GM04504 (cell line): ENCODE measurements around the gene RYK.
A peak's percentile ranks its signal among the peaks of the same experiment; 100 is the strongest.
"Not testable (repeated sequence)": the region's sequence is repeated elsewhere in the genome, so short reads cannot be mapped to it uniquely, and the experiment has no call there.

Experiments used
- DNase-seq: peaks from one replicate; pipeline ENCODE4 v3.0.0-alpha.2; 2012; ENCODE audit warnings: low read depth

RYK gene

DNA sequence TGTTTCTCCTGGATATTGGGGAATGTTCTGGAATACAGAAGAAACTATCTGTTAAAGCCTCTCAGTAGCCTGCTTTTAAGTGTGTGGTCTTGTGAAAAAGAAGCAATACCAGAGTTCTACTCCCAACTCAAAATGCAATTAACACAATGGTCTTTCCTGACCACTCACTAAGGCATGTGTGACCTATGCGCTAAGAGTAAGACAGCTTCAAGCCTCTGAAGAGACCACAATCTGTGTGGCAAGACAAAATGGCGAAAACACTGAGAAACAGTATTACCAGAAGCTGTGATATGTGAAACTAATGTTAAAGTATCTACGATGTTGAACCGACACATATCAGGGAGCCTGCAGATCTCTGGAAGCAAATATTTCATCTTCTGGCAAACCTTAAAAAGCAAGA lies 33.8 kb downstream of the RYK start:
- no peak for DNase-seq

- no peak for DNase-seq
Observed at GRCh38 chr3:134216191-134216764, 34.4 kb downstream of the RYK start.

DNA sequence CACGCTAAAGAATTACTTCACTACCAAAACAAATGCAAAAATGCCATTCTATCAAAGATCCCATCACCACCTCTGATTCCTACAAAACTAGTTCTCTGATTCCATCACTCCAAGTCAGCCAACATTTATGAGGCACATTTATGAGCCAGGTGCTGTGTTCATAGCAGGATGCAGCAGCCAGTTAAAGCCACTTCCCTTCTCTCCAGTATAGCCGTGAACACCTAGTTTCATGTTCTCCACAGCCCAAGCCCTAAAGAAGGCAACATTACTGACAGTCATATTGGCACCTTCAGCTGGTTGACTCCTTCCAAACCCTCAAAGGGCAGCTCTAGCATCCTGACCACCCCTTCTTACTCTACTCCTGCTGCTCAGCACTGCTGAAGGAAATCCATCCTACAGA lies 36.4 kb downstream of the RYK start:
- no peak for DNase-seq

DNA sequence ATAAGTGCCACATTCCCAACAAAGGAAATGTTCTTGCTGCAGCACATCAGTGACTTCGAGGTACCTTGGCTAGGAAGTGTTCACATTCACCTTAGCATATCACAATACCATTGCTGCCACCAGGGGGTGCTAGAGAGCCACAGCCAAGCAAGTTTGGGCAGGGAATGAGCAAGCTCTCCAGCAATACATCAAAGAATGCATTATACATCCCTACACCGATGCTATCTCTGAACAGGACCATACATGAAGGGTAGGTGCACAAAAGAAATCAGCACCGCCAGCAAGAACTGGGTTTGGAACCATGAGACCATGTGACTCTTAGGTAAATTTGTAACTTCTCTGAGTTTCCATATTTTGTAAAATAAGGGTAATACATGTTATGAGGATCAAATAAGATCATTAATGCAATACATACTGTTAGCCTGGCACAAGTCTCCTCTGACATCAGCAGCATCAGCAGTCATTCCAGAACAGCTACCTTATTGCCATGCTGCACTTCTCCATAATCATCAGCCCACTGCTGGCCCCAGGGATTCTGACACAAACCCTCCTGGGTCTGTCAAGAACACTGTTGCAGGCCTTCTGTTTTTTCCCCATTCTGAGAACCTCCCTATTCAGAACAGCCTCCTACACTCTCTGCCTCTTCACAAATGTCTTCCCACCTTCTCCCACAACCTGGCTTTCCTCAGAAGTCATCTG lies 37.5 kb downstream of the RYK start:
- DNase-seq: peak; percentile 53

DNA sequence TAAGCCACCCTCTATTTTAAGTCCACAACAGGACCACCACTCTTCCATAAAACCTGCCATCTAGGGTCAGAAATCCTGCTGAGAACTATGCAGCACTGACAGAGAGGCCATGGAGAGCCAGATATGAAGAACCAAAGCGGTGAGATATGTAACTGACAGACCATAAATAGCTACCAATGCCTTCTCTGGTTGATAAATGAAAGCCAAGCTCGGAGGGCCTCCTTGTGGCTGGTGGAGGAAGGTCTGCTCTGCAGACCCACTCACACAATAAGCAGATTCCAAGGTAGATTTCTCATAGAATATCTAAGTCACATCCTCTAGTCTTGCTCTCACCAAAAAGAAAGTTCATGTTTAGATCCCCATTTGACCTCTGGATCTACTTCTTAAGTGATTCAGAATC lies 38.9 kb downstream of the RYK start:
- peak; percentile 19 for DNase-seq

- DNase-seq: no peak
Observed at GRCh38 chr3:134205451-134205850, 45.2 kb downstream of the RYK start.

DNA sequence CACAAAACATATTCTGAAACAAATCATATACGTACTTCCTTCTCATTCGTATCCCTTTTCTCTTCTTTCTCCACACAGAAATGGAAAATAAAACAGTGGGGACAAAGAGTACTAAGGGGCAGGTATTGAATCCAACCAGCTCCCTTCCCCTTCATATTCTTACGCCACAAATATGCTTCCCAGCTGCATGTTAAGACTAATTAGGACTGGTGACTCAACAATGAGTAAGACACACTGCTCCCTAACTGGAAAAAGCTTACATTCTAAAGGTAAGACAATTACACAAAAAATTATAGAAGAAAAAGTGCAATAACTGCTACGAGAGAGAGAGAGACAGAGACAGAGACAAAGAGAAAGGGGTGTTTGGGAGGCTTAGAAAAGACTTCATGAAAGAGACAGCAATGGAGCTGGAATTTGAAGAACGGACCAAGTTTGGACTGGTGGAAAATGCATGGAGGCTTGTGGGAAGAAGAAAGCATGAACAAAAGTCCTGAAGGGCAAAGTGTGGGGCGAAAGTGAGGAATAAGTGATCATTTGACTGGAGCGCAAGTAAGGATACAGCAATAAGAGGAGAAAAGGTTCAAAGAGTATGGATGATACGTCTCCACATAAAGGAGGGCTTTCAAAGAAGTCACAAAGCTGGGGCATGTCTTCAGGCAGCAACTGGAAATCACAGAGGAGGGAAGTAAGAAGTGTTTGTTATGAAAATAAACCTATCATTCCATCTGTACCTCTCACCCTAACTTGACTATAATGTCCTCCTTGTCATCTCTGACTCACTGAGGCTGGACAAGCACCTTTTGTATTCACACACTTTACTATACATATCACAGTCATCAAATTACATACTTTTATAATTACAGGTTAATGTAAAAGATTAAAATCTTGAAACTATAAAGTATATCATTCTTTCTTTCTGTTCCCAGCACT lies 49.2 kb downstream of the RYK start:
- peak; percentile 60 for DNase-seq

- not testable (repeated sequence) for DNase-seq
Observed at GRCh38 chr3:134199880-134200279, 50.8 kb downstream of the RYK start.

DNA sequence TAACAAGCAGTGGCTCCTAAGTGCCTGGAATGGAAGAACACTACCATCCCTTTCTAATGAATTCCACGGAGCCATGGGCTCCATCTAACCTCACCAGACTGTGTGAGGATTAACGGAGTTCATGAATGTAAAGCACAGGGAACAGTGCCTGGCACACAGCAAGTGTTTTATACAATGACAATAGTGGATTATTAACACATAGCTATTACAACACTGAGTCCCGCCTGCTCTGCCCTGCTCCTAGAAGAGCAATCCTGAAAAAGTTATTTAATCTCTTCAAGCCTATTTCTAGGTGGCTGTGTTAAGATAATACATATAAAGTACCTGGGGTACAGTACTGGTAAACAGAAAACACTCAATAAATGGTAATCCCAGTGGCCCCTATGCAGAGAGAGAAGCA lies 51.4 kb downstream of the RYK start:
- DNase-seq: no peak

DNA sequence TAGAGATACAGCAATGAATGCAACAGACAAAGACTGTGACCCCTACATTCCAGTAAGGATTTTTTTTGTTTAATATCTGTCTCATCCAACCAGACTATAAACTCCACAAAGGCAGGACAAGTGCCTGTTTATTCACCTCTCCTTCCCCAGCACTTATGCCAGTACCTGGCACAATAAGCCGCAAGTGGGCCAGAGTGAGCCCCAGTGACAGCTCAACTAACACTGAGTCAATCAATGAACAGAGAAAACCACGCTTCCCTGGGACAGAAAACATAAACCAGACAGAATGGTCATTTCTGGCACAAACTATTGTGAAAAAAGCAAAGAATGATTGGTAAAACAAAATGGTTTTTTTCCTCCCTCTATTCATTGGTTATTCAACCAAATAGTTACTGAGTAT lies 52.2 kb downstream of the RYK start:
- no peak for DNase-seq

DNA sequence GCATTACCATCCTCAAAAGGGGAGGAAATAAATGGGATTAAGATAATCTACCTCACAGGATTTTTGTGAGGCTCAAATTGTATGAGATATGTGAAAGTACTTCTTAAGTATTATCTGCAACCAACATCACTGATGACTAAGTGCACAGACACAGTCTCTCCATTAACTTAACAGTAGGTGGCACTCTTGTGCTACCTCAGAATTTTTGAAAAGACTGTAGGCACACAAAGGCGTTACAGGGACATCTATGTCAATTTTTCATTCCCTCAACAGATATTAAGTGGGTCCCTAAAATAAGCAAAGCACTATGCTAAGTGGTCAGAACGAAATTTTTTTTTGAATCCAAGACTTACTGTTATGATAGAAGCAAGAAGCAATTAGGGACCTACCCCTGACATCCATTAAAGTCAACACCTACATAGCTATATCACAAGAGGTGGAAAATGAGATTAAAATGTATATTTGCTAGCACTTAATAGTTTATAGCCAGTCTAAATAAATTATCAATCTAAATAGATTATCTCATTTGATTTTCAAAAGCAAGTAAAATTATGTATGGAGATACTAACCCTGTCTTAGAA lies 52.9 kb downstream of the RYK start:
- DNase-seq: peak; percentile 40

DNA sequence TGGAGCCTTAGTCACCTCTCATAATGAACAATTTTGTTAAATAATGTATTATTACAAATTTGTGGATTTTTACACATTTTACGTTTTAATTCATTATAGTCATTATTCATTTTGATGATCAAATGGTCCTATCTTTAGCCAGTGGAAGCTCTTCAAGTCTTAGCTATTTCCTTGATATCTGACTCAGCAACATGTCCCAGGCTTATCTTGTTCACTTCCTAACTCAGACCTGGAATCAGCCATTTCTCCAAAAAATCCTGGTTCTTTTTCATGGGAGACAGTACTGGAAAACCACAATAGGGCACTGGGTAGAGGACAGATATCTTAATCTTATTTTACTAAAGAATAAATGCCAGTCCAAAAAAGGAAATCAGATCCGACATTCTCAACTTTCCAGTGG lies 56.4 kb downstream of the RYK start:
- no peak for DNase-seq

DNA sequence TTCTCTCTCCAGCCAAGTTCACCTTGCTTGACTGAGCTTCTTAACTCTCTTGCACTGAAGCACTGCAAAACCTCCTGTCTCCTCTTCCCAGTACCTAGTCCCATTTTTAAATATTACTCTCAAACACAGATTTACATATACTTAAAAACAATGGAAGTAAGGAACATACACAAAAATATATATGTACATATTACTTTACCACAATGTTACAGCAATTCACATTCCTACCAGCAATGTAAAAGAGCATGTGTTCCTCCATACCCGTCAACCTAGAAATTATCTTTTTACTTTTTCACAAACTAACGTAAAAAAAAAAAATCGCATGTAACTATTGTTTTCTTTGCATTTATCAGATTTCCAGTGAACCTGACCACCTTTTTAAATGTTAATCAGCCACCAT lies 60.4 kb downstream of the RYK start:
- DNase-seq: no peak

DNA sequence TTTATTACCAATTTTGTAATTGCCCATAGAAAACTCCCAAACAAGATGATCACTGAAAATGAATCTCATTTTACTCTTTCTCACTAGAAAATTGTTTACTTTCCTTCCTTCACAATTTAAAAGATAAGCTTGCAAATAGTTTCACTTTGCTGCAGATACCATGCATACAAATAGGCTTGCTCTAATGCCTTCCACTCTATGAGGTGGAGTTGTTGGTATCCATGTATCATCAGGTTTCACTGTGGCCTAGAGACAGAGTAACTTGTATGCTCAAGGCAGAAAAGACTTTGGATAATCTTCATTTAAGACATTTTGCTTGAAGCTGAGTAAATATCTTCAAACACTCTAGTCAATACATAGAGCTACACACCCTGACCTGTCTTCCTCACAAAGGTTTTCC lies 60.8 kb downstream of the RYK start:
- DNase-seq: no peak

DNA sequence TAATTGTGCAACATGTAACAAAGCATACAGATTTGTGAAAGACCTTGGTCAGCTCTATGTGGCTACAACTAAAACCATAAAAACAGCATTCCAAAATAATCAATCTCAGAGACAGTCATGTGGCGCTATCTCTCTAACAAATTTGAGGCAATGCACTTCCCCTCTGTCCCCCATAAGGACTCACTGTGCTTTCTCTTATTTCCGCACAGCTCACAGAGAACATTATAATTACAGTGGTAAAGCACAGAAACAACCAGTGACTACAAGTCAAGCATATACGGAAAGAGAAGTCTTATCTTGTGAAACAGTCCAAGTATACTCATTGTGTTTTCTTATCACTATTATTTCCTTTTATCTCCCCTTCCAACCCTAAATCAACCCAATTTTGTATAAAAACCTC lies 64.3 kb downstream of the RYK start:
- DNase-seq: no peak

- no peak for DNase-seq
Observed at GRCh38 chr3:134180761-134181160, 69.9 kb downstream of the RYK start.

- no peak for DNase-seq
Observed at GRCh38 chr3:134179508-134179907, 71.2 kb downstream of the RYK start.

DNA sequence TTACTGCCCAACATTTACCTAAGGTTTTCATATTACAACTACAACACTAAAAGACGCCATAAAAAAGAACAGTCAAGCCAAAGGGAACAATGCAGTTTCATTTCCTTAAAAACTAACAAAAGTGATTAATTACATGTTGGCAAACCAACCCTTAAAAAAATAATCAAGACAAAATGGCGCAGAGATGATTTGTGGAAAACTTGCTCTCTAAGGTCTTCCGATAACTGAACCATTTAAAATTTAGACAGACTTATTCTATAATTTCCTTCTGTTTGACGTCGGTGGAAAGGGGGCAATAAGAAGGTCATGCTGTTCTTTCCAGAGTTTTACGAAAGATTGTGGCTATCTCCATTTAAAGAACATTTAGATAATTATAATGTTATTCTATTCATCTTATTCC lies 87.6 kb downstream of the RYK start:
- no peak for DNase-seq

GRCh38 chr3:134161898-134162615 lies 88.6 kb downstream of the RYK start:
- DNase-seq: no peak

DNA sequence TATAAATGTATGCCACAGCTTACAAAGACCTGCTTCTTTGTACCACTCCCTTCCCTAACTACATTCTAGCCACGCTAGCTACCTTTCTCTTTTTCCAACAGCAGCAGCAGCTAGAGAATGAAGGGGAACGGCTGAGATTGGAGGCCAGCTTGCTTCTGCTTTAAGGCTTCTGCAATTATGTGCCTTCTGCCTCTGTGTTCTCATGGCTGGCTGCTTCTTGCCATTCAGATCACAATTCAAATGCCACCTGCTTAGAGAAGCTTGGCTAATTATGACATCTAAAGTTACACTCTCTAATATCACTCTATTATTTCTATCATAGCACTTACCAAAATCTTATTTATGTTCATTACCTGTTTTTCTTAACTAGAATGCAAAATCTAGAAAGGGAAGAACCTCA lies 95.2 kb downstream of the RYK start:
- DNase-seq: no peak

GRCh38 chr3:134153761-134154160 lies 96.9 kb downstream of the RYK start:
- no peak for DNase-seq

- no peak for DNase-seq
Observed at GRCh38 chr3:134150476-134150875, 100.2 kb downstream of the RYK start.
